Measurements from ENCODE around the gene WNK4. TPM values are rescaled to one million over a fixed set of nuclear protein-coding genes. Genes with fewer than 3 reads are reported as not detected.

WNK4 gene
- total and polyA plus RNA-seq, 4 experiments from 2014 or later: 0.14 to 0.41 TPM; not detected in 2

DNA sequence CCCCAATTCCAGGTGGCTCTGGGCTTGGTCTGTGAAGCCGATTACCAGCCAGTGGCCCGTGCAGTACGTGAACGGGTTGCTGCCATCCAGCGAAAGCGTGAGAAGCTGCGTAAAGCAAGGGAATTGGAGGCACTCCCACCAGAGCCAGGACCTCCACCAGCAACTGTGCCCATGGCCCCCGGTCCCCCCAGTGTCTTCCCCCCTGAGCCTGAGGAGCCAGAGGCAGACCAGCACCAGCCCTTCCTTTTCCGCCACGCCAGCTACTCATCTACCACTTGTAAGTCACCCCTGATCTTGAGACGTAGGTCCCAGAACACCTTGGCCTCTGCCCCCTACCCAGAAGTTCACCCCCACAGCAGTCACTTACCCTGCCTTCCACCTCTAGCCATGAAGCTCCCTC lies 6.9 kb downstream of the WNK4 start:
- Histone ChIP-seq H3K36me3 (ENCODE audit: insufficient read depth, low read length) (no peaks in the 10 kb centered on the region), H3K27me3 (ENCODE audit: insufficient read depth, low read length) (peaks cover 36% of the 10 kb centered on the region), H3K4me1 (ENCODE audit: insufficient read depth, low read length) (peaks cover 16% of the 10 kb centered on the region), H3K9me3 (ENCODE audit: control insufficient read depth in 1 of 2, low read length in 2 of 2) (no peaks in the 10 kb centered on the region), H3K27ac (ENCODE audit: low read depth, low read length) (no peak overlapping the region), H3K4me3 (ENCODE audit: low read length in 2 of 2) (no peak overlapping the region)
- no peak for DNase-seq
- Mint-ChIP-seq H3K27me3 (peaks cover 38 to 49% of the 10 kb centered on the region in 2 donors), H3K9me3 (peaks cover 0 to 2% (median 0%) of the 10 kb centered on the region in 8 donors), H3K27ac (no peak overlapping the region), H3K4me3 (no peak overlapping the region), H3K4me1 (peaks cover 16 to 30% (median 22%) of the 10 kb centered on the region in 4 donors), H3K36me3 (no peaks in the 10 kb centered on the region)
- ChIA-PET POLR2A (ENCODE audit: partially characterized antibody) (interaction anchor here (1.0 kb wide), 1 partner anchor 165 kb away, joined by 3 read pairs; no protein-coding TSS in a partner anchor), CTCF (ENCODE audit: partially characterized antibody) (no interaction called here)
- intact Hi-C loops (cut with micrococcal nuclease): no loop called here

GRCh38 chr17:42791948-42792347 lies 11.5 kb downstream of the WNK4 start:
- H3K4me3 ChIP-seq (ENCODE audit: low read length in 2 of 2): no peak overlapping the region
- H3K36me3 ChIP-seq (ENCODE audit: insufficient read depth, low read length): no peaks in the 10 kb centered on the region
- H3K9me3 Mint-ChIP-seq: peaks cover 0 to 2% (median 0%) of the 10 kb centered on the region in 8 donors
- H3K27me3 Mint-ChIP-seq: peaks cover 4 to 11% of the 10 kb centered on the region in 2 donors
- H3K27me3 ChIP-seq (ENCODE audit: insufficient read depth, low read length): no peaks in the 10 kb centered on the region
- no peak overlapping the region for H3K27ac ChIP-seq (ENCODE audit: low read depth, low read length)
- peaks cover 0 to 6% (median 3%) of the 10 kb centered on the region in 4 donors for H3K4me1 Mint-ChIP-seq
- no peak overlapping the region for H3K4me3 Mint-ChIP-seq
- intact Hi-C loops (cut with micrococcal nuclease): no loop called here
- CTCF ChIA-PET (ENCODE audit: partially characterized antibody): no interaction called here
- no peak overlapping the region for H3K27ac Mint-ChIP-seq
- H3K4me1 ChIP-seq (ENCODE audit: insufficient read depth, low read length): no peaks in the 10 kb centered on the region
- H3K36me3 Mint-ChIP-seq: peaks cover 4 to 6% of the 10 kb centered on the region in 2 donors
- POLR2A ChIA-PET (ENCODE audit: partially characterized antibody): no interaction called here
- H3K9me3 ChIP-seq (ENCODE audit: control insufficient read depth in 1 of 2, low read length in 2 of 2): no peaks in the 10 kb centered on the region
- DNase-seq: no peak

DNA sequence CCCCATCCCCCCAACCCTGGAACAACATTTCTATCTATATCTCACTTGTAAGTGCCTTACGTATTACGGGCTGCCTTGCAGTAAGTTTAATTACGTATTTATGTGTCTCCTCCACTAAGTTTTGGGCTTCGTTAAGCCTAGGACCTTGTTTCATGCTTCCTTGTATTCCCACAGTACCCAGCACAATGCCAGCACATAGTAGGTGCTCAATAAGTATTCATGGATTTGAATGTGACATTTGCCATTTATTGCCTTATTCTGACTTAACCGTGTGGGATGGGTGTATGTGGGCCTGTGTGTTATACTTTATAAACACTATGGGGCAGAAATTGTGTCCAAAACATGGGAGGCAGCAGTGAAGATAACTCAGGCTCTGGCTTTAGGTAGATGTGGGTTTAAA lies 12.1 kb downstream of the WNK4 start:
- H3K27me3 Mint-ChIP-seq: peaks cover 3 to 10% of the 10 kb centered on the region in 2 donors
- H3K4me1 Mint-ChIP-seq: peaks cover 4 to 10% (median 7%) of the 10 kb centered on the region in 4 donors
- H3K9me3 Mint-ChIP-seq: peaks cover 0 to under 1% (median 0%) of the 10 kb centered on the region in 8 donors
- Histone ChIP-seq H3K4me1 (ENCODE audit: insufficient read depth, low read length) (peaks cover 4% of the 10 kb centered on the region), H3K4me3 (ENCODE audit: low read length in 2 of 2) (no peak overlapping the region), H3K36me3 (ENCODE audit: insufficient read depth, low read length) (no peaks in the 10 kb centered on the region), H3K9me3 (ENCODE audit: control insufficient read depth in 1 of 2, low read length in 2 of 2) (no peaks in the 10 kb centered on the region), H3K27ac (ENCODE audit: low read depth, low read length) (no peak overlapping the region), H3K27me3 (ENCODE audit: insufficient read depth, low read length) (no peaks in the 10 kb centered on the region)
- POLR2A ChIA-PET (ENCODE audit: partially characterized antibody): no interaction called here
- no peak overlapping the region for H3K4me3 Mint-ChIP-seq
- intact Hi-C loops (cut with micrococcal nuclease): no loop called here
- DNase-seq: no peak
- CTCF ChIA-PET (ENCODE audit: partially characterized antibody): no interaction called here
- H3K36me3 Mint-ChIP-seq: peaks cover 4 to 6% of the 10 kb centered on the region in 2 donors
- no peak overlapping the region for H3K27ac Mint-ChIP-seq

DNA sequence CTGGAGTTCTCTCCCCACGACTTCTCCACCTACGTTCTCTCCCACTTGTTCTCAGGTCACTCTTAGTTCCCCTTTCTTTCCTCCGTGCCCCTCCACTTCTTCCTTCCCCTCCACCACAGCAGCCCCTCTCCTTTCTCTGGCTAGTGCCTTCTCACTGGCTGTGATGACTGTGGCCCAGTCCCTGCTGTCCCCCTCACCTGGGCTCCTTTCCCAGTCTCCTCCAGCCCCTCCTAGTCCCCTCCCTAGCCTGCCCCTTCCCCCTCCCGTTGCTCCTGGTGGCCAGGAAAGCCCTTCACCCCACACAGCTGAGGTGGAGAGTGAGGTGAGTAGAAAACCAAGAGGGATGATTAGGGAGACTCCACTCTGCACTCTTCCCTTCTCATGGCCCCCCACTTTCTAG lies 14.7 kb downstream of the WNK4 start:
- Mint-ChIP-seq H3K27ac (no peak overlapping the region), H3K4me3 (peak overlapping the region in 1 of 8 donors; percentile 15)
- POLR2A ChIA-PET (ENCODE audit: partially characterized antibody): interaction anchor here (1.2 to 1.6 kb wide), 2 partner anchors 21 to 203 kb away, joined by 3 to 4 read pairs; partner anchors contain the start of genes RPL27 and VPS25

DNA sequence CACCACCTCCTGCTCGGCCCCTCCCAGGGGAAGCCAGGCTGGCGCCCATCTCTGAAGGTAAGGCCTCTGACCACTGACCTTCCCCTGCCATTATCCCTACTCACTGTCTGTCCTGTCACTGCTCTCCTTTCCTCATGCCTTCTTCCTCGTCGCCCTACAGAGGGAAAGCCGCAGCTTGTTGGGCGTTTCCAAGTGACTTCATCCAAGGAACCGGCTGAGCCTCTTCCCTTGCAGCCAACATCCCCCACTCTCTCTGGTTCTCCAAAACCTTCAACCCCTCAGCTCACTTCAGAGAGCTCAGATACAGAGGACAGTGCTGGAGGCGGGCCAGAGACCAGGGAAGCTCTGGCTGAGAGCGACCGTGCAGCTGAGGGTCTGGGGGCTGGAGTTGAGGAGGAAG lies 15.1 kb downstream of the WNK4 start:
- peaks cover 12 to 24% (median 17%) of the 10 kb centered on the region in 4 donors for H3K4me1 Mint-ChIP-seq
- H3K4me1 ChIP-seq (ENCODE audit: insufficient read depth, low read length): peaks cover 16% of the 10 kb centered on the region
- H3K36me3 ChIP-seq (ENCODE audit: insufficient read depth, low read length): no peaks in the 10 kb centered on the region
- DNase-seq: no peak
- no peaks in the 10 kb centered on the region for H3K27me3 ChIP-seq (ENCODE audit: insufficient read depth, low read length)
- H3K27me3 Mint-ChIP-seq: peaks cover 0 to 2% of the 10 kb centered on the region in 2 donors
- intact Hi-C loops (cut with micrococcal nuclease): no loop called here
- no peak overlapping the region for H3K27ac ChIP-seq (ENCODE audit: low read depth, low read length)
- no peak overlapping the region for H3K4me3 ChIP-seq (ENCODE audit: low read length in 2 of 2)
- H3K36me3 Mint-ChIP-seq: peaks cover 6 to 8% of the 10 kb centered on the region in 2 donors
- ChIA-PET CTCF (ENCODE audit: partially characterized antibody) (no interaction called here), POLR2A (ENCODE audit: partially characterized antibody) (interaction anchor here (1.1 to 1.6 kb wide), 2 partner anchors 22 to 37 kb away, joined by 3 to 4 read pairs; partner anchors contain the start of gene VPS25)
- H3K9me3 ChIP-seq (ENCODE audit: control insufficient read depth in 1 of 2, low read length in 2 of 2): no peaks in the 10 kb centered on the region
- no peaks in the 10 kb centered on the region for H3K9me3 Mint-ChIP-seq
- peak overlapping the region in 1 of 7 donors; percentile 37 for H3K27ac Mint-ChIP-seq
- peak overlapping the region in 3 of 8 donors; percentile 40 to 59 (median 45) for H3K4me3 Mint-ChIP-seq

More for the DNA sequence above, 14.7 kb downstream of the WNK4 start:
- Histone ChIP-seq H3K4me3 (ENCODE audit: low read length in 2 of 2) (no peak overlapping the region), H3K27me3 (ENCODE audit: insufficient read depth, low read length) (no peaks in the 10 kb centered on the region), H3K4me1 (ENCODE audit: insufficient read depth, low read length) (peaks cover 16% of the 10 kb centered on the region), H3K36me3 (ENCODE audit: insufficient read depth, low read length) (no peaks in the 10 kb centered on the region), H3K27ac (ENCODE audit: low read depth, low read length) (no peak overlapping the region), H3K9me3 (ENCODE audit: control insufficient read depth in 1 of 2, low read length in 2 of 2) (no peaks in the 10 kb centered on the region)
- intact Hi-C loops (cut with micrococcal nuclease): no loop called here
- H3K36me3 Mint-ChIP-seq: peaks cover 6 to 8% of the 10 kb centered on the region in 2 donors
- CTCF ChIA-PET (ENCODE audit: partially characterized antibody): no interaction called here
- H3K4me1 Mint-ChIP-seq: peaks cover 13 to 24% (median 17%) of the 10 kb centered on the region in 4 donors
- DNase-seq: no peak
- H3K9me3 Mint-ChIP-seq: no peaks in the 10 kb centered on the region
- peaks cover 0 to 2% of the 10 kb centered on the region in 2 donors for H3K27me3 Mint-ChIP-seq

GRCh38 chr17:42796066-42796758 lies 15.8 kb downstream of the WNK4 start:
- H3K27ac Mint-ChIP-seq: peak overlapping the region in 1 of 7 donors; percentile 29
- ChIA-PET CTCF (ENCODE audit: partially characterized antibody) (no interaction called here), POLR2A (ENCODE audit: partially characterized antibody) (interaction anchor here (1.1 to 1.6 kb wide), 2 partner anchors 22 to 36 kb away, joined by 3 to 4 read pairs; partner anchors contain the start of gene VPS25)
- H3K36me3 ChIP-seq (ENCODE audit: insufficient read depth, low read length): no peaks in the 10 kb centered on the region
- no peaks in the 10 kb centered on the region for H3K27me3 Mint-ChIP-seq
- H3K9me3 ChIP-seq (ENCODE audit: control insufficient read depth in 1 of 2, low read length in 2 of 2): no peaks in the 10 kb centered on the region
- no peak overlapping the region for H3K27ac ChIP-seq (ENCODE audit: low read depth, low read length)
- peaks cover 16% of the 10 kb centered on the region for H3K4me1 ChIP-seq (ENCODE audit: insufficient read depth, low read length)
- H3K4me3 ChIP-seq (ENCODE audit: low read length in 2 of 2): no peak overlapping the region
- peaks cover 12 to 24% (median 17%) of the 10 kb centered on the region in 4 donors for H3K4me1 Mint-ChIP-seq
- DNase-seq: no peak
- H3K9me3 Mint-ChIP-seq: no peaks in the 10 kb centered on the region
- H3K27me3 ChIP-seq (ENCODE audit: insufficient read depth, low read length): no peaks in the 10 kb centered on the region
- H3K36me3 Mint-ChIP-seq: peaks cover 6 to 8% of the 10 kb centered on the region in 2 donors
- intact Hi-C loops (cut with micrococcal nuclease): no loop called here
- peak overlapping the region in 1 of 8 donors; percentile 59 for H3K4me3 Mint-ChIP-seq

All from CD4-positive, alpha-beta memory T cell (primary cell).